SK-N-MC (cell line): ENCODE measurements around the gene SNRNP27.

Experiments used
- EZH2 ChIP-seq: fragments of 200-600 bp; sonication (generic); IDR thresholded peaks from one replicate; pipeline ENCODE4 v1.6.1; 2017; ENCODE audit warnings: antibody characterized with exemption
- POLR2AphosphoS5 ChIP-seq: IDR thresholded peaks from 2 replicates; pipeline ENCODE4 v1.6.1; 2012; ENCODE audit warnings: mild to moderate bottlenecking, low read depth, low read length, borderline replicate concordance

DNA sequence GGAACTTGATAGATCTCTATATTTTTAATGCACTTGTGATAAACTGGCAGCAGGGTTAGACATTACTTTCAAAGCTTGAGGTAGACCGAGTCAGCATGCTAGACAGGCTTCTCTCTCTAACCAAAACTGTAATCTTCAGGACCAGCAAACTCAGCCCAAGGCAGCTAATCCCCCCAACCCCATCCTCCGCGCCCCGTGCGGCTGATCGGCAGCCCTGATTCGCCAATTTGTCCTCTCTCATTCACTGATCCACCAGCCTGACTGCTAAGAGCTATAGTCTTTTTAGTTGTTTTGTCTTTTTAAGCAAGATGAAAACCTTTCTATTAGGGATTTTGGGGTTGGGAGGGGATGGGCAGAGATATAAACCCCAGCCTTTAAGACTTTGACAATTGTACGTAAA lies 46.9 kb downstream of the SNRNP27 start:
- TF ChIP-seq POLR2AphosphoS5 (no peak), EZH2 (no peak)
